ENCODE data around the gene RAMP1.
A peak's percentile ranks its signal among the peaks of the same experiment; 100 is the strongest.

The RAMP1 gene

DNA sequence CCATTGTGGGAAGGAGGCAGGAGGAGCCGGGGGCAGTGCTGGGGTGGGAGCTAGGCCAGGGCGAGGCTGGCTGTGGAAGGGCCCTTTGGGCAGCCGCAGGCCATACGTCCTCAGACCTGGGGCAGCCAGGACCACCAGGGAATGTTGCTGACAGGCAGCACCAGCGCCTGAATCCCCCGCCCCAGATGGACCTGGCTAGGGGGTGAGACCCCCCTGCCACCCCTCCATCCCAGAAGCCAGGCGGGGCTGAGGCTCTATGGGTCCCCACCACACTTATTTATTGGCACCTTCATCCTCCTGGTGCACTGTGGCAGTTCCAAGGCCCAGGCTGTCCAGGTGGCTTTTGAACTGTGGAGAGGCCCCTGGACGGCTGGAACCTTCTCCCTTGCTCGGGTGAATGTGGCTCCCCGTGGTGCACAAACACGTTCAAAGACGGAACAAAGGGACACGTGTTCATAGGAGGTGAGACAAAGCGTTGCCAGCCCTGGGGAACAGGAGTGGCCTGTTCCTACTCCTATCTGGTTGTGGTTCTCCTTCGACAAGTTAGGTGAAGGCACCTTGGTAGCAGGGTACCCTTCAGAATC is 35.1 kb downstream of the RAMP1 start:
- DNase-seq (ENCODE audit: extremely low read depth in 1 of 2, low read depth in 1 of 2): no peak

DNA sequence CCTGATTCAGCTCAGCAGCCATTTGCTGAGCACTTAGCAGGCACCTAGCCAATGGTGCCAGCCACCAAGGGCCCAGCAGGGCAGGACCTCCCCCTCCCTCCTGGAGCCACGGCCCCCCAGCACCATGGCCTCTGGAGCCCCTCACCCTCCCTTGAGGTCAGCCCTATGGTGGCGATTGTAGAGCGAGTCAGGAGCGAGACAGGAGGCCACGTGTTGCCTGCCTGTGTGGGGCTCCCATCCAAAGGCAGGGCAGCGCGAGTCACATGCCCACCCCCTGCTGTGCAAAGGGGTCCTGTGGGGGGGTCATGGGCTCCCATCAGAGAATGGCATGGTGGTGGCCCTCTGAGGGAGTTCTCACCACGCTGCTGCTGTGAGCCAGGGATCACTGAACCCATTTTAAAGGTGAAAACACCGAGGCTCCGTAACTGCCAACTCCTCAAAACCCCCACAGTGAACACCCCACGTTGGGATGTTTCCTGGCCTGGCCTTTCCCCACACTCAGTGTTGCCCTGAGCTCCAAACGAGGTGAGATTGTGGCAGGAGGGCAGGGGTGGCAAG is 35.6 kb downstream of the RAMP1 start:
- no peak for DNase-seq (ENCODE audit: extremely low read depth in 1 of 2, low read depth in 1 of 2)

DNA sequence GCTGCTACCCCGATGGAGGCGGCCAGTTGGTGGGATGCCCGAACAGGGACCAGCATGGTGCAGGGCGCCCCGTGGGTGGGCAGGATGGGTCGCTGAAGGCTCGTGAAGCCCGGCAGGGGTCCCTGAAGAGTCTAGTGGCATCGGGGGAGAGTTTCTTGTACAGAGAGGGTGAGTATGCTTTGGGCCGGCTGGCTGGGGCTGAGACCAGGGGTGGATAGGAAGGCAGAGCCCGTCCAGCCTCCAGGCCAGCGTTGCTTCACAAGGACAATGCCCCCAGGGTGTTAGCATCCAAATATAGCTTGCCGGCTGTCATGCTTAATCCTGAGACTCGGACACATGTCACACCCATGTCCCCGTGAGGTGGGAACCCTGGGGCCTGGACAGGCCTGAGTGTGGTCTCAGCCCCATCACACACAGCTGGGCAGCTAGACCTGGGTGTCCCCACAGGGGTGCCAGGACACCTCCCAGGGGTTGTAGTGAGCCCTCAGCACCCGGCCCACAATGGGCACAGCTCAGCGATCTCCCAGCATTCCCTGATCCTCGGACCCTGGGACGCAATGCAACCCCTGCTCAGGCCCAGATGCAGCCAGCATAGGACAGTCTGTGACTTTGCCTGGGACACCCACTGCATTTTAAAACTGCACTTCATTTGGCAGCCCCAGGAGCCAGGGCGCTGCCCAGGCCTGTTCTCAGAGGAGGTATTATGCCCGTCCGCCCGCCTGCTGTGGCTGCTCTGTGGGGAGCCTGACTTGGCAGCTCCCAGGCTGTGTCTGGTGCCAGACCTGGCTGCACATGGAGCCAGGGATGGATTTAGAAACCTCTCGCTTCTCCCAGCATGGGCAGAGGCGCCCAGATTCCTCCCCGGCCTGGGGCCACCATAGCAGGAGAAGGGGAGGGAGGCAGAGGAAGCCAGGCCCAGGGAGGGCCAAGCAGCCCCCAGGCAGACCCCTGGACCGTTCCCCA is 36.4 kb downstream of the RAMP1 start:
- no peak for DNase-seq (ENCODE audit: extremely low read depth in 1 of 2, low read depth in 1 of 2)

DNA sequence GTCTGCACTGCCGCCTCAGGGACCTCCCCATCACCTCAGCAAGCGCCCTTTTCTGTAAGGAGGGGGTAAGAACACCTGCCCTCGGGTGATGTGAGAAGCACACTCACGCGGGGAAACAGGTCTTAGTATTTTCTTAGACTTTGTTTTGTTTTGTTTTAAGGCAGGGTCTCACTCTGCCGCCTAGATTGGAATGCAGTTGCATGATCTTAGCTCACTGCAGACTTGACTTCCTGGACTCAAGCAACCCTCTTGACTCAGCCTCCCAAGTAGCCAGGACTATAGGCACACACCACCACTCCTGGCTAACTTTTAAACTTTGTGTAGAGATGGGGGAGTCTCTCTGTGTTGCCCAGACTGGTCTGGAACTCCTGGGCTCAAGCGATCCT is 37.1 kb downstream of the RAMP1 start:
- DNase-seq (ENCODE audit: extremely low read depth in 1 of 2, low read depth in 1 of 2): no peak

DNA sequence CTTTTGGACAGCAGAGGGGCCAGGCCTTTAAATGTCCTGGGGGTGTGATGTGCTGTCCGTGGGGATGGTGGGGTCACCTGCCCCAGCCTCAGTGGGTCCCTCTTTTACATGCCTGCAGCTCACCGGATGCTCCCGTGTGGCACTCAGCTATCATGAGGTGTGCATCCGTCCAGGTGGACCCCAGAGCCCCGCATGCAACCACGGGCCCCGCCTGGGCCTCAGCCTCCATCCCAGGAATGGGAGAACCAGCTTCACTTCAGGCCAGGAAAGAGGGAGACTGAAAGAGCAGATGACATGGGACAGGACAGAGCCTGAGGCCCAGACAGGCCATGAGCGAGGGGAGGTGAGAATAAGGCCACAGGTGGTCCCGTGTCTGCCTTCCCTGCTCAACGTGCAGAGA is 37.5 kb downstream of the RAMP1 start:
- no peak for DNase-seq (ENCODE audit: extremely low read depth in 1 of 2, low read depth in 1 of 2)

DNA sequence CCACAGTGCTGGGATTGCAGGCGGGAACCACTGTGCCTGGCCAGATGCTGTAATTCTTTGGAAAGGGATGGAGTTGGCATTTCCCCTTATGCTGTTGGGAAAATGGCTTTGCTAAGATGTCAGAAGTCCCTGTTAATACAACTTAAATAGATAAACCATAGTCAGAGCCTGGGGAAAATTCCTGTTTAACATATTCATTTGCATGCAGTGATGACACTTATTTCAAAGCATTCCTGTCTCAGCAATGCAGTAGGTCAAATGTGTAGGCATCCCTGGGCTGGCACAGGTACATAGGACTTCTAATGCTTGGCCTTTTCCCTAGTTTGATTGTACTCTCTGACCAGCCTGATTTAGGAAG is 38.6 kb downstream of the RAMP1 start:
- no peak for DNase-seq (ENCODE audit: extremely low read depth in 1 of 2, low read depth in 1 of 2)

DNA sequence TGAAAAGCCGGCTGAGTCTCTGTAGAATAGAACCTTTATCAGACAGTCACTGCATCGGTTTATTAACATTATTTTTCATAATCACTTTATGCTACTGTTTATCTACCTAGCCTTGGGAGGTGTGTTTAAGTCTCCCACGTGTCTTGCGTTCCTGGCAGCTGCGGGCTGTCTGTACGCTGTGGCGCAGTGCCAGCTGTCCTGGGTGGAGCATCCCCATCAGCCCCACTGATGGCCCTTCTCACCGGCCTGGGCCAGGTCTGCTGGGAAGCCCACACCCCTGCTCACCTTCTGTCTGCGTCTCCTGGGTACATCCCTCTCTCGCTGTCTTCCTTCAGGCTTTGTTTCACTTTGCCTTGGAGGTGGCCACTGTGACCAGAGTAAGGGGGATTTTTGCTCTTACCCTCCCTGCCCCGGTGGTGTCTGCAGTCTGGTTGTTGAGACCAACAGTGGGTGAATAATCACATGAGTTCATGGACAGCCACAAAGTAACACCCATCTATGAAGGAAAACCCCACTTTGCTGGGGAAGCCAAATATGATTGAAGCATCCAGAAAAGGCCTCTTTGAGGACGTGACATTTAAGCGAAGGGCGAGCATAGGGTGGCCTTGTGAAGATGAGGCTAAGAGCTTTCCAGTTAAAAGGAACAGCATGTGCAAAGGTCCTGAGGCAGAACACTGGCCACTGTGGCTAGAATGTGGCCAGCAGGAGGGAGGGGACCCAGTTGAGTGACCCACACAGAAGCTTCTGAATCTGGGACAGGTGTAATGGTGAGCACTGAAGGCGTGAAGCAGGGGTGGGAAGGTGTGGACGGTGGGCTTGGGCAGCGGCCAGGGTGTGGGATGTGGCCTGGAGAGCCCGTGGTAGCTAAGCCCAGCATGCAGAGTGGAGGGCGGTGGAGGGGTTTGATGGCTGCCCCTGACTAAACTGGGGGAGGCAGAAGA is 41.7 kb downstream of the RAMP1 start:
- DNase-seq (ENCODE audit: extremely low read depth in 1 of 2, low read depth in 1 of 2): no peak

DNA sequence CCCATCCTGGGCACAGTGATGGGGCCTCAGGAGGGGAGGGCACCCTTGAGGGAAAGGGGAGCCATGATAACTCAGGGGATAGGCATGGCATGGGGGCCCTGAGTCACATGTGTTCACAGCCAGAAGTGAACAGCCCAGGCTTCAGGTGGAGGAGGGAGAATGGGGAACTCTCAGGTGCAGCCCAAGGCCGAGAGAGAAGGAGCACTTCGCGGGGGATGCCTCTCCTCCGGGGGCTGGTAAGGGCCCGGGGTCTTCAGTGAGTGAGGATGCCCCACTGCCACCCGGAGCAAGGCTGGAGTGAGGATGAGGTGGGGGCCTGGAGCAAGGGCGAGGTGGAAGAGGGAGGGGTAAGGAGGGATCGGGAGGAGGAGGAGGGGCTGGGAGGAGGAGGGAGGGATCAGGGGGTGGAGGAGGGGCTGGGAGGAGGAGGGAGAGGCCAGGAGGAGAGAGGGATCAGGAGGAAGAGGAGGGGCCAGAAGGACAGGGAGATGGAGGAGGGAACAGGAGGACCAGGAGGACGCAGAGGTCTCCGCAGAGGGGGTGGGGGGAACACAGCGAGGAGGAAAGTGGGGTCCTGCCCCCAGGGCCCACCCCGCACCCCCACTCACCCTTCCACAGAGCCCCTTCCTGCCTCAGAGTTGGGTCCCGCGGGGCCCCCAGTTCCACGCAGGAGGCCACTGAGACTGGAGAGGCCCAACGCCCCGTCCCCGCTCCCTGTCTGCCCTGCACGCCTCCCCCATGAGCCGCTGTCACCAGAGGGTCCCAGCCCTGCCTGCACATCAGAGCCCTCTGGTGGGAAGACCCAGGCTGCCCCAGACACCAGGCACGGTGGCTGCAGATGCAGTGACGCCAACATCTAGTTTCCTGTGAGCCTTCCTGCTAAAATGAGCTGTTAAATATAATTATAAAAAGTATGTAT is 42.8 kb downstream of the RAMP1 start:
- no peak for DNase-seq (ENCODE audit: extremely low read depth in 1 of 2, low read depth in 1 of 2)

DNA sequence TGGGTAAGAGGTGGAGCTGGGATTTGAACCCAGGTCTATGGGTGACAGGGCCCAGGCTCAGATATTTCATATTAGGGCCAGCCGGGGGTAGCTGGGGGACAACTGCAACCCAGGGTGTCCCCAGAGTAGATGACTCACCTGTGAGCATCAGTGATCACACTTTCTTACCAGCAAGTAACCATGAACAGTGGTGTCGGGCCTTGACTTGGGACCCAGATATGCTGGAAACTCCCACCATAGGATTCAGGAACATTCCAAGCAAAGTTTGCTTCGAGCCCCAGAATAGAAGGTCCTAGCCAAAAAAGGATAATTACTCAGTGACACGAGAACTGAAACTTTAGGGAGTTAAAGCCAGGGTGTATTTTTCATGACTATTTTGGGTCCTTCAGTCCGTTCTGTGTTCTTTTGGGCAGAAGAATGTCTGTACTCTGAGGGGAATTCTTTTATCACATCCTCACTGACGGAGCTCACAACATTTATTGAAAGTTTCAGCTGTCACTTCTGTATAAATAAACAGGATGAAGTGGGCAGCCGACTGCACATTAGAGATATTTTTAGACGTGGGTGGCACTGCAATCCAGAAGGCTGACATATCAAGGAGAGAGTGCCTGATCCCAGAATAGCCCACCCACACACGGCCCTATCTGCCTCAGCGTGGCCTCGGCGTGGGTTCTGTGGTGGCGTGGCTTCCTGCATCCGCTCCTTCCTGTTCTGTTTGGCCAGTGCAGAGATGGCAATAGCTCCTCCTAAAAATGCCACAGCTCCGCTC is 45.6 kb downstream of the RAMP1 start:
- DNase-seq (ENCODE audit: extremely low read depth in 1 of 2, low read depth in 1 of 2): peak; percentile 9 to 26

DNA sequence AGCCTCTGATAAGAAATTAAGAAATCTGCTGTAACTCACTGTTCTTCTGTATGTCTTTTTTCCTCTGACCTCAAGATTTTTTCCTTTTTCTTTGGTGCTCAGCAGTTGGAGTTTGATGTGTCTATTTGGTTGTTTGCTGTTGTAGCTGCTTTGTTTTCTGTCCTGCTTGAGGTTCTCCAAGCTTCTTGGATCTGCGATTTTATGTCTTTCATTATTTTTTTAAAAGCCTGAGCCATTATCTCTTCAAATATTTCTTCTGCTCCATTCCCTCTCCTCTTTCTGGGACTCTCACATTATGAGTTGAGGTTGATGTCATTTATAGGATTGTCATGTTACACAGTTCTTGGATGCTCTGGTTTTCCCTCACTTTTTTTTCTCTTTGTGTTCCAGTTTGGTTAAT is 47.7 kb downstream of the RAMP1 start:
- no peak for DNase-seq (ENCODE audit: extremely low read depth in 1 of 2, low read depth in 1 of 2)

DNA sequence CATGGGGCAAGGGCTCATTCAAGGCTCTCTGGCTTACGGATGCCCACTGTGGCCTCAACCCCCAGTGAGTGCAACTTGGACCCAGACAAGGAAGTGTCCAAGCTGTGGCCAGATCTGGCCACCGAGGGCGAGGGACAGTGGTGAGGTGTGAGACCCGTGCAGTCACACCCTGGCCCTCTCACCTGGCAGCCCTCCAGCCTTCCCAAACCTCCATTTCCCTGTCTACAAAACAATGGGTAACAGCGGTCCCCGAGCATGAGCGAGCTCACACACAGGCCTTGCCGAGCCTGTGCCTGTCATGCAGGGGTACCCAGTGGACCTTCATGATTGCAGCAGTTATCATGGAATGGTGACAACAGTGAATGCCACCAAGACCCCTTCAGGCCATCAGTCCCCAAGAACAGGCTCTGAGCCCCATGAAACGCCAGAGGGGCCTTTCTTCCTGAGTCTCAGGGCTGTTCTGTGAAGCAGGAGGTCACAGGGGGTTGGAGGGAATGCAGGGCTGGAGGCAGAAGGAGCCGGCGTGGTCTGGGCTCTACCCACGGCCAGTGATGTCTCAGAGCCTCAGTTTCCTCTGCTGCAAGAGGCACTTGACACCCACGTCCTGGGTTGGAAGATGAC is 49.8 kb downstream of the RAMP1 start:
- no peak for DNase-seq (ENCODE audit: extremely low read depth in 1 of 2, low read depth in 1 of 2)

DNA sequence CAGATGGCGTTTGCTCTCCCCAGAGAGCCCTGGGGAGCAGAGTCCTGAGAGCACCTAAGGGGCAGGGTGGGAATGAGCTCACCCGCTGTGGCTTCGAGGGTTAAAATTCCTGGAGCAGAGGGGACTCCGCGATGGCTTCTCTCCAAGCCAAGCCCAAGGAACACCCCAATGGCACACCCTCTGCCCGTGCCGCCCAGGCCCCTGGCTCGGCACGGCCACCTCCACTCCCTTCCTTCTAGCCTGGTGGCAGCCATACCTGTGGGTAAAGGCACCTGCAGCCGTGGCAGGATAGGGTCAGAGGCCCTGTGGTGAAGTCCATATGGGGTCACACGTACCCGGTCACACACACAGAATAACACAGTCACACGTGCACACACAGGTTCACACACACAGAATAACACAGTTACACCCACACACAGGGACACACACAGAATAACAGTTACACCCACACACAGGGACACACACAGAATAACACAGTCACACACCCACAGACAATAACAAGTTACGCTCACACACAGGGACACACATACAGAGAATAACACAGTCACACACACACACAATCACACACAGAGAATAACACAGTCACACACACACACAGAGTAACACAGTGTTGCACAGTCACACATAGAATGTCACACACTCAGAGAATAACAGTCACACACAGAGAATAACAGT is 50.5 kb downstream of the RAMP1 start:
- no peak for DNase-seq (ENCODE audit: extremely low read depth in 1 of 2, low read depth in 1 of 2)

DNA sequence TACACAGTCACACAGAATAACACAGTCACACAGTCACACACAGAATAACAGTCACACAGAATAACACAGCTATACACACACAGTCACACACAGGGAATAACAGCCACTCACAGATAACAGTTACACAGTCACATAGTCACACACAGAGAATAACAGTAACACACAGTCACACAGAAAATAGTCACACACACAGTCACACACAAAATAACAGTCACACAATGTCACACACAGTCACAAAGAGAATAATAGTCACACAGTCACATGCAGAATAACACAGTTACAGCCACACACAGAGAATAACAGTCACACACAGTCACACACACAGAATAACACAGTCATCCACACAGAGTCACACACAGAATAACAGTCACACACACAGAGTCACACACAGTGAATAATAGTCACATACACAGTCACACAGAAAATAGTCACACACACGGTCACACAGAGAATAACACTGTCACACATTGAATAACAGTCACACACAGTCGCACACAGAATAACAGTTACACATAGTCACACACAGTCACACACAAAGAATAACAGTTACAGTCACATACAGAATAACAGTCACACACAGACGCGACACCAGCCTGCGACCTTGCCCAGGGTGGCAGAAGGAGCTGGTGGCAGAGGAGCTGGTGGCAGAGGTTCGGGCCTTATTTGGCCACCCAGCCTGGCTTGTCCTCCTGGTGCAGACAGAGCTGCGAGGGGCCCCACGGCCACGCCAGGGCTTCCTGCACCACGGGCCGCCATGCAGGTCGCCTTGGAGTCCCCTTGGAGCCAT is 51.3 kb downstream of the RAMP1 start:
- DNase-seq (ENCODE audit: extremely low read depth in 1 of 2, low read depth in 1 of 2): no peak

DNA sequence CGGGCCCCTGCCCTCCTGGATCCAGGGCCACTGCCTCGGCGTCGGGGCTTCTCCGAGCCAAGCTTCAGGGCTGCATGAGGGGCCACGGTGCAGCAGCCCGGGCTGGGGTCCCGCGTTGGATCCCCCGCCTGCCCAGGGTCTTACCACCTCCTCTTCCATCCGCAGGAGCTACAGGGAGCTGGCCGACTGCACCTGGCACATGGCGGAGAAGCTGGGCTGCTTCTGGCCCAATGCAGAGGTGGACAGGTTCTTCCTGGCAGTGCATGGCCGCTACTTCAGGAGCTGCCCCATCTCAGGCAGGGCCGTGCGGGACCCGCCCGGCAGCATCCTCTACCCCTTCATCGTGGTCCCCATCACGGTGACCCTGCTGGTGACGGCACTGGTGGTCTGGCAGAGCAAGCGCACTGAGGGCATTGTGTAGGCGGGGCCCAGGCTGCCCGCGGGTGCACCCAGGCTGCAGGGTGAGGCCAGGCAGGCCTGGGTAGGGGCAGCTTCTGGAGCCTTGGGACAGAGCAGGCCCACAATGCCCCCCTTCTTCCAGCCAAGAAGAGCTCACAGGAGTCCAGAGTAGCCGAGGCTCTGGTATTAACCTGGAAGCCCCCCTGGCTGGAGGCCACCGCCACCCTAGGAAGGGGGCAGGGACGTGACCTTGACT is 52.1 kb downstream of the RAMP1 start:
- no peak for DNase-seq (ENCODE audit: extremely low read depth in 1 of 2, low read depth in 1 of 2)

DNA sequence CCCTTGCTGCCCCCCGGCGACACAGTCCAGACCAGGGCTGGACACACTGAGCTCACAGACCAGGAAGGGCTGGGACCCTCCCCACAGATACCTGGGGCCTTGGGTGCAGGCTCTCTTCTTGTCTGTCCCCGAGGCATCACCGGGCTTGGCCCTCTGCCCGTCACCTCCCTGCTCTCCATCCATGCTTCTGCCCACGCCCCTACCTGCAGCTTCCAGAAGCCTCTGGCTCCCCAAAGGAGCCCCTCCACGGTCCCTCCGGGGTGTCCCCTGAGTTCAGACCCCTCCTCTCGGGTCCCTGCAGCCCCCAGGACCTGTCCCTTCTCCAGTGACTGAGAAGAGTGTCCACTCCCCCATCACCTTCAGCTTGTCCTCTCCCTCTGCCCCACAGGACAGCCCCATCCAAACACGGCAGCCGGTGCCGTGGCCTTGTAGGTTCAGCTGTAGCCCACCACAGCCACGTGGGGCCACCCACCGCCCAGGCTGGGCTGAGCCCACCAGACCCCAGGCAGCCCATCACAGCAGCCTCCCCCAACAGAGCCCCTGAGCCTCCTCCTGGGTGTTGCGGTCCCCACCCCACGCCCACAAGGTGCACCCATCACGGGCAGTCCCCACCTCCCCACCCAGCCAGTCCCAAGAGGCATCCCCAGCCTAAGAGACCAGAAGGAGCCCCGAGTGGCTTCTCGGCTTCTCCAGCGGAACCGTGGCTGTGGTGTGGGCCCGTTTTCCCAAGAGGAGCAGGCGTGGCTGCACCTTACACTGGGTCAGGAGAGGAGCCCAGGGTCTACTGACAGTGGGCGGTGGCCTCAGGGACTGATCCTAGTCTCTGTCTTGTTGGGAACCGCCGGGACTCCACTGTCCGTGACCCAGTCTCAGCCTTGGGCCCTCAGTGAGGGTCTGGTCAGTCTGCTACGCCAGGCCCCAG is 53.1 kb downstream of the RAMP1 start:
- no peak for DNase-seq (ENCODE audit: extremely low read depth in 1 of 2, low read depth in 1 of 2)

Measured in stimulated activated CD8-positive, alpha-beta memory T cell treated with anti-CD3 and anti-CD28 coated beads, Interleukin-7, amount 100 ng/mL, for 48 hours (primary cell).